BLaER1 treated with 17β-estradiol and CSF1 and Interleukin-3, amounts not matched to agents 10 nM and 100 nM (cell line): ENCODE measurements around the gene ROBO1.

Experiments used
- H3K27ac ChIP-seq, 11 experiments: shearing (Covaris generic); formaldehyde crosslinking; 2 replicates each; pipeline ENCODE4 v1.8.1; 2022
- H3K27me3 ChIP-seq, 11 experiments: shearing (Covaris generic); formaldehyde crosslinking; 2 replicates each; pipeline ENCODE4 v1.8.1; 2022
- H3K36me3 ChIP-seq, 11 experiments: shearing (Covaris generic); formaldehyde crosslinking; 2 replicates each; pipeline ENCODE4 v1.8.1; 2022
- H3K4me1 ChIP-seq, 10 experiments: shearing (Covaris generic); formaldehyde crosslinking; 2 replicates each; pipeline ENCODE4 v1.8.1; 2022
- H3K4me2 ChIP-seq, 11 experiments: shearing (Covaris generic); formaldehyde crosslinking; 2 replicates each; pipeline ENCODE4 v1.8.1; 2022
- H3K4me3 ChIP-seq, 10 experiments: shearing (Covaris generic); formaldehyde crosslinking; 2 replicates each; pipeline ENCODE4 v1.8.1; 2022
- H3K9ac ChIP-seq, 11 experiments: shearing (Covaris generic); formaldehyde crosslinking; 2 replicates each; pipeline ENCODE4 v1.8.1; 2022
- H3K9me3 ChIP-seq, 11 experiments: shearing (Covaris generic); formaldehyde crosslinking; replicated peaks in 1 of 11; 2 replicates each; pipeline ENCODE4 v1.8.1; 2022
- H4K20me1 ChIP-seq, 11 experiments: shearing (Covaris generic); formaldehyde crosslinking; 2 replicates each; pipeline ENCODE4 v1.8.1; 2022
- Cebpa-rat ChIP-seq, 11 experiments: shearing (Covaris generic); IDR thresholded peaks; 2 replicates each; pipeline ENCODE4 v1.8.1; 2022

ROBO1 gene

DNA sequence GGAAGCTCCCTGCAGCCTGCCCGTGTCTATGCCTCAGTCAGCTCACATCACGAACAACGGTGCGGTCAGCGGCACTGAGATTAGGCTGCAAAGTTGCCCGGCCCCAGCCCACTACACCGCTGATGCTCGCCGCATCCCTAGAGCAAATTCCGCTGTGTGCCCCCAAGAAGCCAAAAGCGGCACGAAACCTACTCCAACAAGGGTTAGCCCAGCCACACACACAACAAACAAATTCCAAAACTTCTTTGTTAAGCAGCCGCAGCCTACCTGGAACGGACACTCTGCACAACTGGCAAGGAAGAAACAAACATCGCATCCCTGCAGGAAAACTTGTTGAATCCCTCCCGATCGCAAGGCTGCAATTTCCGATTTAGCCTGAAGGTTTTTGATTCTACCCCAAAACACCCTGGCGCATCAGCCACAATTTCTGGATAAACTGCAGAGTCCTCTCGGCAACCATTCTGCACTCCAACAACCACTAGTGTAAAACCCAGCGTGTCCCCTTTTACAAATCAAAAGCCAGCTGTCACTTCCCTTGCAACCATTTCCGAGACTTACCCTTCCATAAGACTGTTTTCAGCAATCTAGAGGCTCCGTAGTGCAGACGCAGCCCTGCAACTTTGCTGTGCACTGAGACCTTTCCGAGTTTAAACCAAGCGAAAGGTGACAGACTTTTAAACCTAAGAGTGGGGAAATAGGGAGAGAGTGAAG lies 449 bp downstream of the ROBO1 start:
- peaks cover 8 to 20% (median 13%) of the 10 kb centered on the region in 11 experiments; a peak in 18 of 22 replicates for H3K9me3 ChIP-seq
- no peak overlapping the region for H3K9ac ChIP-seq
- no peak overlapping the region for H3K4me2 ChIP-seq
- H3K4me3 ChIP-seq = no peak overlapping the region
- H3K36me3 ChIP-seq = no peaks in the 10 kb centered on the region
- H3K27me3 ChIP-seq = no peaks in the 10 kb centered on the region
- H4K20me1 ChIP-seq = no peaks in the 10 kb centered on the region
- H3K4me1 ChIP-seq = no peaks in the 10 kb centered on the region
- no peak for TF ChIP-seq Cebpa-rat (IDR thresholded peaks at IDR 0.05)
- H3K27ac ChIP-seq = no peak overlapping the region

DNA sequence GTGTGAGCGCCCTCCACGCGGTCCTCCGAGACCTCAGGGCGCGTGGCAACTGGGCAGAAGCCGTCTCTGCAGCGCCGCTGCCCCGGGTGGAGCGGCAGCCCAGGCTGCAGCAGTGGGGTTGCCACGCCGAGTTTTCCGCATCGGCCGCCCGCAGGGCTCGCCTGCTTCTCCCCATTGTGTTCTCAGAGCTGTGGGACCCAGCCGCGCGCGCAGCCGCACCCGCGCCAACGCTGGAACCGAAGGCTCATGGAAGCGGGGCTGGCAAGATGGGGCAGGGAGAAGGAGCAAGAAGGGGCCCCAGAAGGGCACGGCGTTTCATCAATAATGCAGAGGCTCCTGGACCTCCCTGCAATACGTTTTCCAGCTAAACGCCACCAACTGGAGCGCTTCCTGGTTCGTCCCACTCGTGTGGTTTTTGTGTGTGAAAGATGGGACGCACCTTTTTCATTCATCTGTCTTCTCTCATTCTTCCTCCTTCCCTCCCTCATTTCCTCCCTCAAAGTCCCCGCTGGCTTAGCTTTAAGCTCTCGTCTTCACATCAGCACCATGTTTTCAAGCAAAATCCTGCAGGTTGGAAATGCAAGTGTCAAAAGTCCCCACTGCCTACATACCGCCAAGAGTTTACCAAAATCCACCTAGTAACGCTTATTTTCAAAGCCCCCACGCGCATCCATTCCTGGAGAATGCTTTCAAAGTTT lies 1.2 kb downstream of the ROBO1 start:
- no peak overlapping the region for H3K27ac ChIP-seq
- H4K20me1 ChIP-seq = no peaks in the 10 kb centered on the region
- no peak for TF ChIP-seq Cebpa-rat (IDR thresholded peaks at IDR 0.05)
- no peaks in the 10 kb centered on the region for H3K27me3 ChIP-seq
- H3K4me3 ChIP-seq = no peak overlapping the region
- H3K4me2 ChIP-seq = no peak overlapping the region
- H3K4me1 ChIP-seq = no peaks in the 10 kb centered on the region
- peaks cover 8 to 20% (median 13%) of the 10 kb centered on the region in 11 experiments; a peak in 18 of 22 replicates for H3K9me3 ChIP-seq
- no peaks in the 10 kb centered on the region for H3K36me3 ChIP-seq
- no peak overlapping the region for H3K9ac ChIP-seq

DNA sequence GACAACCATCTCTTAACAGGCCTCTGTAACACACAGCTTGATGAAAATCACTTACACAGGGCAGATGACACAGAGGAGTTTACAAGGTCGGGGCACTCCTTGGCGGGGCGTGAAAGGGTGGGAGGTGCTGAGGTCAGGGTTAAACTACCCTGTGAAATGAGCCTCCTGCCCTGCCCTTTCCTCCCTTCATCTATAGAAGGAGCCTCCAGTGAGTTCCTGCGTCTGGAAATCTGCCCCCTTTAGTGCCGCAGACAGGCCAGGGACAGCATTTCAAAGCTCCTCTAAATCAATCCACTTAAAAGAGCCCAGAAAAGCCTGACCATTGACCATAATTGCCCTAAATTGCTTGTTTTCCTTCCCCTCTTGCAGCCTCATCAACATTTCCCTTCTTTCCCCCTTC lies 1.9 kb downstream of the ROBO1 start:
- Histone ChIP-seq H3K9me3 (peaks cover 8 to 20% (median 13%) of the 10 kb centered on the region in 11 experiments; a peak in 18 of 22 replicates), H3K4me2 (no peak overlapping the region), H3K4me1 (no peaks in the 10 kb centered on the region), H4K20me1 (no peaks in the 10 kb centered on the region), H3K27me3 (no peaks in the 10 kb centered on the region), H3K27ac (no peak overlapping the region), H3K36me3 (no peaks in the 10 kb centered on the region), H3K4me3 (no peak overlapping the region), H3K9ac (no peak overlapping the region)
- TF ChIP-seq Cebpa-rat (IDR thresholded peaks at IDR 0.05) = no peak

DNA sequence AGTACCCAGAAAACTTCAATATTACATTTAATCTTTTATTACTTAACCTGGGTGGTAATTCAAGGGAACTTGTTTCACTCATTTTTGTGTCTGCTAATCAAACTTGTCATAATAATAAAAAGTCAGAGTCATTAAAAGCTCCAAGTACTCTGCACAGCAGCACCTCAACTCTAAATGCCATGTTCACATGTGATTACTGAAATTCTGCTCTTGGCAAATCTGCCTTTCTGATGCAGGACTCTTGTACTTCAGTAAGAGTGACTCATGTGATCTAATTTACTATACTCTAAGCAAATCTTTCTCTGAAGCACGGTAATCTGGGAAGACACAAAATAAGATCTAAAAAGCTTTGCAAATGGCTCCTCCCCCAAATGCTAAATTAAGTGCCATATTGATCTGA lies 6.4 kb downstream of the ROBO1 start:
- Histone ChIP-seq H3K4me3 (no peak overlapping the region), H3K4me2 (no peak overlapping the region), H3K4me1 (no peaks in the 10 kb centered on the region), H3K27ac (no peak overlapping the region), H3K36me3 (no peaks in the 10 kb centered on the region), H3K9ac (no peak overlapping the region), H3K9me3 (peaks cover 3 to 9% (median 5%) of the 10 kb centered on the region in 11 experiments; a peak in 18 of 22 replicates), H3K27me3 (no peaks in the 10 kb centered on the region), H4K20me1 (no peaks in the 10 kb centered on the region)
- no peak for TF ChIP-seq Cebpa-rat (IDR thresholded peaks at IDR 0.05)

DNA sequence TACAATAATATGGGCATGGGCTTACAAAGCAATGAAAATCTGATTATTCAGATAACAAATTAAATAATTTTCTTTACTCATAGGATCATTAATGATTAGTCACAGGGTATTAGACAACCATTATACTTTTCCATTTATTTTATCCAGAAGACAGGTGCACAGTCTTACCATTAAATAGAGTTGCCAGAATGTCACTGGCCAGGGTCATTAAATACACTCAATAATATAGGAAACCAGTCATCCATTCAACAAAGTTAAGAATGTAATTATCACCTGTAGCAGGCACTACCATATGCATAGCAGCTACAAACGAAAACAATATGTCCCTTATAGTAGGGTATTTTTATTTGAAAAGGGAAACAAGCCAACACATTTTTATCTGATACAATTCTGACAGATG lies 16.1 kb downstream of the ROBO1 start:
- no peak for TF ChIP-seq Cebpa-rat (IDR thresholded peaks at IDR 0.05)
- Histone ChIP-seq H3K36me3 (no peaks in the 10 kb centered on the region), H3K9ac (no peak overlapping the region), H3K9me3 (0 out of 22 replicates have a peak, but pooled peaks cover 0 to 8% (median 0%) of the 10 kb centered on the region in 11 experiments), H3K27me3 (no peaks in the 10 kb centered on the region), H3K27ac (no peak overlapping the region), H3K4me1 (no peaks in the 10 kb centered on the region), H3K4me3 (no peak overlapping the region), H3K4me2 (no peak overlapping the region), H4K20me1 (no peaks in the 10 kb centered on the region)

DNA sequence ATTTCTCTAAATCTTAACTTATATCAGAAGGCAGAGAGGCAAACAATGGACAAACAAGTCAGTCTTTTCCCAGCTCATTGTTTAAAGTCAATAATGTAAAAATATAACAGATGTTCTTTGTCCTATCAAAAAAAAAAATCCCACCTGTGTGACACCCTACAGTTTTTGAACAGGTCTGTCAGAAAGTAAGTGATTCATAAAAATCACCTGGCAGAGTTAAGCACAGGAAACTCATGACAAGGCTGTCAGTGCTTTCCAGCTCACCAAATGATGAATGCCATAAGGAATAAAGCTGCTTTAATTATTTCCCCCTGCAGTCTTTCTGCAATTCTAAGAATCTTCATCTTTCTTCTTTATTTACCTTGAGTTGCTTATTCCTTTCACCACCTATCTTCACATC lies 30.3 kb downstream of the ROBO1 start:
- H3K27me3 ChIP-seq = no peaks in the 10 kb centered on the region
- no peak overlapping the region for H3K9ac ChIP-seq
- no peaks in the 10 kb centered on the region for H3K36me3 ChIP-seq
- no peak overlapping the region for H3K4me3 ChIP-seq
- no peak for TF ChIP-seq Cebpa-rat (IDR thresholded peaks at IDR 0.05)
- peaks cover 0 to 10% (median 5%) of the 10 kb centered on the region in 11 experiments; a peak in 9 of 22 replicates for H3K9me3 ChIP-seq
- H3K27ac ChIP-seq = no peak overlapping the region
- no peaks in the 10 kb centered on the region for H3K4me1 ChIP-seq
- H4K20me1 ChIP-seq = no peaks in the 10 kb centered on the region
- H3K4me2 ChIP-seq = no peak overlapping the region

DNA sequence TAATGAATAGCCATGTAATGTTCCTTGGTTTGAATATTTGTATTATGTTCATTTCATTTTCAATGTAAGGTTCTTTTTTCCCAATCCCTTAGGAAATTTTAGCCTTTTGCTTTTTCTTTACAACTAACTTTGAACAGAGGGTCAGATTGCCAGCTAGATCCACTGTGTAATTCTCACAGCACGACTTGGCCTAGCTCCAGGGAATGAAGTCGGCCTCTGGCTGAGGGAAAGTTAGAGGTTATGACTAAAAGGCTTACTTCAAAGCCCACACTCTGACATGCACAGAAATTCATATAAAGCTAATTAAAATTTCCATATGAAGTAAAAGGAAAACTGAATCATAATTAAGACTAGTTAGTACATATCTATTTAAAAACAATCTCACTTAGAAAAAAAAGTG lies 38.7 kb downstream of the ROBO1 start:
- no peak overlapping the region for H3K4me2 ChIP-seq
- no peaks in the 10 kb centered on the region for H4K20me1 ChIP-seq
- no peaks in the 10 kb centered on the region for H3K36me3 ChIP-seq
- H3K27me3 ChIP-seq = no peaks in the 10 kb centered on the region
- TF ChIP-seq Cebpa-rat (IDR thresholded peaks at IDR 0.05) = no peak
- no peaks in the 10 kb centered on the region for H3K4me1 ChIP-seq
- H3K27ac ChIP-seq = no peak overlapping the region
- H3K4me3 ChIP-seq = no peak overlapping the region
- H3K9me3 ChIP-seq = no peaks in the 10 kb centered on the region
- H3K9ac ChIP-seq = no peak overlapping the region

DNA sequence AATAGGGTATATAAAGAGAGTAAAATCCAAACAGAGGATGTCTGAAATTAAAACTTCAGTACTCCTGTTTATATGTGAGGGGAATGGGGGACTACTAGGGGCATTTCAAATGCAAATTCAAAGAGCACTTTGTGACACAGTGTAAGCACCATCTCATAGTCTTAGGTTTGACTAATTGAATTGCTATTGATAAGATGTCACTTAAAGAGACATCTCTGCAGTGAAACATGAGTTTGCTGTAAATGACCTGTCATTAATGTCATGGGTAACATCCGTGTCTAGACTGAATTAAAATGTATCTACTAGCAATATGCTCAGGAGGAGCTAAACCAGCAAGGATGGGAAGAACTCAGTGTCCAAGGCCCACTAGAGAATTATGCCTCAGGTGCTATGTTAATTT lies 41.0 kb downstream of the ROBO1 start:
- no peaks in the 10 kb centered on the region for H3K36me3 ChIP-seq
- no peak overlapping the region for H3K4me3 ChIP-seq
- H4K20me1 ChIP-seq = no peaks in the 10 kb centered on the region
- H3K27ac ChIP-seq = no peak overlapping the region
- H3K9ac ChIP-seq = no peak overlapping the region
- H3K9me3 ChIP-seq = no peaks in the 10 kb centered on the region
- no peak overlapping the region for H3K4me2 ChIP-seq
- no peak for TF ChIP-seq Cebpa-rat (IDR thresholded peaks at IDR 0.05)
- no peaks in the 10 kb centered on the region for H3K27me3 ChIP-seq
- no peaks in the 10 kb centered on the region for H3K4me1 ChIP-seq

DNA sequence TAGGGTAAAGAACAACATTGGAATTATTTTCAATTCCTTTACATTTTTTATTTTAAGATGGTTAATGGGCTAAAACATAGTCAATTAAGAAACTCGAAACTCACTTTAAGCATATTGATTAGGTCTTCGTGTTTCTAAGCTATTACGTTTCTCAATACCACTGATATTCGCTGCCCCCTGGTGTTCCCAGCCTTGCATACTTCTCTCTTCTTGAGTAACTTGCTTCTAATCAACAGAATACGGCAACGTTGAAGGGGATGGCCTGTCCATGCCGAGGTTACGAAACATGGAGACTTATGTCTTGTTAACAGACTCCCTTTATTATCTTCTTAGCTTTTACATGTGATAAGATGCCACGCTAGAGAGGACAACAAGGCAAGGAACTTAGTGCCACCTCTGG lies 43.6 kb downstream of the ROBO1 start:
- Histone ChIP-seq H3K4me1 (no peaks in the 10 kb centered on the region), H3K4me3 (no peak overlapping the region), H3K4me2 (no peak overlapping the region), H3K9ac (no peak overlapping the region), H3K27me3 (no peaks in the 10 kb centered on the region), H4K20me1 (no peaks in the 10 kb centered on the region), H3K36me3 (no peaks in the 10 kb centered on the region), H3K27ac (no peak overlapping the region), H3K9me3 (no peaks in the 10 kb centered on the region)
- TF ChIP-seq Cebpa-rat (IDR thresholded peaks at IDR 0.05) = no peak

DNA sequence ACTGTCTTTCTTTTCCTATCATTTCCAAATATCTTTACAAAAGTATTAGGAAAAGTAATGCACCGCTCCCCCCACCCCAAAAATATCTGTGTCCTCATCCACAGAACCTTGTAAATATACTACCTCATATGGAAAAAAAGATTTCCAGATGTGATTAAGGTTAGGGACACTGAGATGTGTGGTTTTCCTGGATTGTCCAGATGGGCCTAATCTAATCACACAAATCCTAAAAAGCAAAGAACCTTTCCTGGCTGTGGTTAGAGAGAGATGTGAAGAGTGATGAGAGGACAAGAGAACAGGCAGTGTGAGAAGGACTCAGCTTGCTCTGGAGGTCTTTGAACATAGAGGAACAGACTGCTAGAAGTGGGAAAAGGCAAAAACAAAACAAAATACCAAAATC lies 77.7 kb downstream of the ROBO1 start:
- Histone ChIP-seq H3K27ac (no peak overlapping the region), H3K4me1 (no peaks in the 10 kb centered on the region), H3K4me3 (no peak overlapping the region)

More for the DNA sequence above, 77.7 kb downstream of the ROBO1 start:
- Histone ChIP-seq H3K27me3 (no peaks in the 10 kb centered on the region), H3K4me2 (no peak overlapping the region), H4K20me1 (no peaks in the 10 kb centered on the region), H3K36me3 (no peaks in the 10 kb centered on the region), H3K9me3 (no peaks in the 10 kb centered on the region), H3K9ac (no peak overlapping the region)
- TF ChIP-seq Cebpa-rat (IDR thresholded peaks at IDR 0.05) = no peak
